ENCODE measurements around the gene MYOCD.

Gene MYOCD

GRCh38 chr17:12642034-12642433, 23.7 kb upstream of the MYOCD start:
- Histone ChIP-seq H3K36me3 (ENCODE audit: insufficient read depth, low read length) (no peaks in the 10 kb centered on the region), H3K4me3 (ENCODE audit: low read depth in 1 of 2, low read length in 2 of 2) (no peak overlapping the region), H3K79me2 (ENCODE audit: insufficient read depth, low read length) (no peaks in the 10 kb centered on the region), H3K9me3 (ENCODE audit: insufficient read depth, low read length, severe bottlenecking) (no peaks in the 10 kb centered on the region), H2AFZ (ENCODE audit: low read depth, low read length) (no peak overlapping the region), H3K4me2 (ENCODE audit: insufficient read depth, low read length) (no peak overlapping the region), H3K4me1 (ENCODE audit: insufficient read depth, low read length) (no peaks in the 10 kb centered on the region), H4K20me1 (ENCODE audit: insufficient read depth, low read length) (no peaks in the 10 kb centered on the region), H3K27me3 (ENCODE audit: insufficient read depth, low read length, poor library complexity) (no peaks in the 10 kb centered on the region), H3K27ac (ENCODE audit: low read length) (no peak overlapping the region), H3K9ac (ENCODE audit: low read depth, low read length) (no peak overlapping the region)
- ATAC-seq (ENCODE audit: insufficient read depth, low read depth) (no peak), DNase-seq (no peak)
- TF ChIP-seq, protein P1, sequence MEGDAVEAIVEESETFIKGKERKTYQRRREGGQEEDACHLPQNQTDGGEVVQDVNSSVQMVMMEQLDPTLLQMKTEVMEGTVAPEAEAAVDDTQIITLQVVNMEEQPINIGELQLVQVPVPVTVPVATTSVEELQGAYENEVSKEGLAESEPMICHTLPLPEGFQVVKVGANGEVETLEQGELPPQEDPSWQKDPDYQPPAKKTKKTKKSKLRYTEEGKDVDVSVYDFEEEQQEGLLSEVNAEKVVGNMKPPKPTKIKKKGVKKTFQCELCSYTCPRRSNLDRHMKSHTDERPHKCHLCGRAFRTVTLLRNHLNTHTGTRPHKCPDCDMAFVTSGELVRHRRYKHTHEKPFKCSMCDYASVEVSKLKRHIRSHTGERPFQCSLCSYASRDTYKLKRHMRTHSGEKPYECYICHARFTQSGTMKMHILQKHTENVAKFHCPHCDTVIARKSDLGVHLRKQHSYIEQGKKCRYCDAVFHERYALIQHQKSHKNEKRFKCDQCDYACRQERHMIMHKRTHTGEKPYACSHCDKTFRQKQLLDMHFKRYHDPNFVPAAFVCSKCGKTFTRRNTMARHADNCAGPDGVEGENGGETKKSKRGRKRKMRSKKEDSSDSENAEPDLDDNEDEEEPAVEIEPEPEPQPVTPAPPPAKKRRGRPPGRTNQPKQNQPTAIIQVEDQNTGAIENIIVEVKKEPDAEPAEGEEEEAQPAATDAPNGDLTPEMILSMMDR (IDR thresholded peaks at IDR 0.05; ENCODE audit: borderline replicate concordance, extremely low read depth, low read length, poor library complexity, severe bottlenecking): no peak

- Histone ChIP-seq H3K4me1 (ENCODE audit: insufficient read depth, low read length) (no peaks in the 10 kb centered on the region), H3K79me2 (ENCODE audit: insufficient read depth, low read length) (no peaks in the 10 kb centered on the region), H3K4me3 (ENCODE audit: low read depth in 1 of 2, low read length in 2 of 2) (no peak overlapping the region), H3K4me2 (ENCODE audit: insufficient read depth, low read length) (no peak overlapping the region), H3K9ac (ENCODE audit: low read depth, low read length) (no peak overlapping the region), H3K27me3 (ENCODE audit: insufficient read depth, low read length, poor library complexity) (no peaks in the 10 kb centered on the region), H3K27ac (ENCODE audit: low read length) (no peak overlapping the region), H2AFZ (ENCODE audit: low read depth, low read length) (no peak overlapping the region), H4K20me1 (ENCODE audit: insufficient read depth, low read length) (no peaks in the 10 kb centered on the region), H3K36me3 (ENCODE audit: insufficient read depth, low read length) (no peaks in the 10 kb centered on the region), H3K9me3 (ENCODE audit: insufficient read depth, low read length, severe bottlenecking) (no peaks in the 10 kb centered on the region)
- ATAC-seq (ENCODE audit: insufficient read depth, low read depth) (no peak), DNase-seq (no peak)
- TF ChIP-seq, protein P1 (IDR thresholded peaks at IDR 0.05; ENCODE audit: borderline replicate concordance, extremely low read depth, low read length, poor library complexity, severe bottlenecking): no peak
- no peak for TF ChIP-seq EZH2 (IDR thresholded peaks at IDR 0.05; ENCODE audit: borderline replicate concordance, low read depth, low read length, severe bottlenecking)
These were observed 21.9 kb upstream of the MYOCD start for GRCh38 chr17:12643822-12644221.

- H3K4me2 ChIP-seq (ENCODE audit: insufficient read depth, low read length): no peak overlapping the region
These were observed 21.1 kb upstream of the MYOCD start for GRCh38 chr17:12644623-12645022.

More at GRCh38 chr17:12644623-12645022, 21.1 kb upstream of the MYOCD start:
- no peak for TF ChIP-seq EZH2 (IDR thresholded peaks at IDR 0.05; ENCODE audit: borderline replicate concordance, low read depth, low read length, severe bottlenecking)
- TF ChIP-seq, protein P1 (IDR thresholded peaks at IDR 0.05; ENCODE audit: borderline replicate concordance, extremely low read depth, low read length, poor library complexity, severe bottlenecking): no peak
- no peak overlapping the region for H3K27ac ChIP-seq (ENCODE audit: low read length)
- H3K27me3 ChIP-seq (ENCODE audit: insufficient read depth, low read length, poor library complexity): peaks cover under 1% of the 10 kb centered on the region
- no peak overlapping the region for H3K4me3 ChIP-seq (ENCODE audit: low read depth in 1 of 2, low read length in 2 of 2)
- no peaks in the 10 kb centered on the region for H3K9me3 ChIP-seq (ENCODE audit: insufficient read depth, low read length, severe bottlenecking)
- H3K79me2 ChIP-seq (ENCODE audit: insufficient read depth, low read length): no peaks in the 10 kb centered on the region
- DNase-seq (no peak), ATAC-seq (ENCODE audit: insufficient read depth, low read depth) (no peak)
- no peaks in the 10 kb centered on the region for H4K20me1 ChIP-seq (ENCODE audit: insufficient read depth, low read length)
- H2AFZ ChIP-seq (ENCODE audit: low read depth, low read length): no peak overlapping the region
- H3K36me3 ChIP-seq (ENCODE audit: insufficient read depth, low read length): no peaks in the 10 kb centered on the region
- no peaks in the 10 kb centered on the region for H3K4me1 ChIP-seq (ENCODE audit: insufficient read depth, low read length)
- no peak overlapping the region for H3K9ac ChIP-seq (ENCODE audit: low read depth, low read length)
